ENCODE data around the gene MAP3K19. TPM values are rescaled to one million over a fixed set of nuclear protein-coding genes. Genes with fewer than 3 reads are reported as not detected.

The MAP3K19 gene
- total and polyA plus RNA-seq, 2 of the 8 experiments (the other 6 are each of a cell fraction or from before 2014, with no cell fraction given): not detected

DNA sequence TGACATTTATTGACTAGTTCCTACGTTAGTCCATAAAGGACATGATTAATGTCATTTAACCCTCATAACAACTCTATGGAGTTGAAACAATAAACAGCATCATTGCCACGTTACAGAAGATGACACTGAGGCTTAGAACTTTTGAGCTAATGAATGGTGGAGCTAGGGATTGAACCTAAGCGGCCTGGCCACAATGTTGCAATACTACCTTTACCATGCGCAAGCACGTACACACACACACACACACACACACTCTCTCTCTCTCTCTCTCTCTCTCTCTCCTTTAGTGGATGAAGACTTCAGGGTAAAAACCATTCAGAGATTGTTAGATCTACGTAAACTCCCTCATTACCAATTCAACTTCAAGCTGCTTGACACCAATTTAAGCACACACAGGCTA, 875 bp upstream of the MAP3K19 start (continued):
- TF ChIP-seq, protein P1, sequence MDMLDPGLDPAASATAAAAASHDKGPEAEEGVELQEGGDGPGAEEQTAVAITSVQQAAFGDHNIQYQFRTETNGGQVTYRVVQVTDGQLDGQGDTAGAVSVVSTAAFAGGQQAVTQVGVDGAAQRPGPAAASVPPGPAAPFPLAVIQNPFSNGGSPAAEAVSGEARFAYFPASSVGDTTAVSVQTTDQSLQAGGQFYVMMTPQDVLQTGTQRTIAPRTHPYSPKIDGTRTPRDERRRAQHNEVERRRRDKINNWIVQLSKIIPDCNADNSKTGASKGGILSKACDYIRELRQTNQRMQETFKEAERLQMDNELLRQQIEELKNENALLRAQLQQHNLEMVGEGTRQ (IDR thresholded peaks at IDR 0.05; ENCODE audit: low read length): no peak
- no peak for TF ChIP-seq RXRA (IDR thresholded peaks at IDR 0.05; ENCODE audit: insufficient read depth, low read depth, low read length)
- TF ChIP-seq KDM5A (IDR thresholded peaks at IDR 0.05; ENCODE audit: low read length): no peak
- no peak for TF ChIP-seq PHF8 (conservative IDR thresholded peaks at IDR 0.05; ENCODE audit: low read depth, low read length)
- no peak for TF ChIP-seq KDM1A (IDR thresholded peaks at IDR 0.05; ENCODE audit: borderline replicate concordance, low read length)
- no peak for TF ChIP-seq POLR2A (IDR thresholded peaks at IDR 0.05; ENCODE audit: control extremely low read depth in 1 of 2, low read depth in 2 of 2, low read length in 2 of 2)

Data from H1 (cell line).